Anterior cingulate cortex (tissue), 58 donors: Measurements from ENCODE around the gene PCSK9.
A peak's percentile ranks its signal among the peaks of the same experiment; 100 is the strongest.
"Not testable (repeated sequence)": the region's sequence is repeated elsewhere in the genome, so short reads cannot be mapped to it uniquely, and the experiment has no call there.

Source experiments
- DNase-seq, 58 donors: peaks; one replicate each; lab custom pipeline; 2025; lab: John Stamatoyannopoulos, UW

Gene PCSK9

GRCh38 chr1:55073187-55073916, 34.0 kb downstream of the PCSK9 start:
- no peak for DNase-seq

- no peak for DNase-seq
Observed at GRCh38 chr1:55074455-55074854, 35.1 kb downstream of the PCSK9 start.

GRCh38 chr1:55076356-55076755, 37.0 kb downstream of the PCSK9 start:
- DNase-seq: no peak

- DNase-seq: peak in 5 of 58 donors; percentile 10 to 40 (median 11)
Observed at GRCh38 chr1:55078470-55078869, 39.1 kb downstream of the PCSK9 start.

- no peak for DNase-seq
Observed at GRCh38 chr1:55079651-55080050, 40.3 kb downstream of the PCSK9 start.

- no peak for DNase-seq
Observed at GRCh38 chr1:55081188-55081904, 42.0 kb downstream of the PCSK9 start.

GRCh38 chr1:55081905-55082296, 42.6 kb downstream of the PCSK9 start:
- no peak for DNase-seq

- no peak for DNase-seq
Observed at GRCh38 chr1:55084257-55084656, 44.9 kb downstream of the PCSK9 start.

GRCh38 chr1:55087439-55087838, 48.1 kb downstream of the PCSK9 start:
- DNase-seq: no peak

GRCh38 chr1:55088413-55088812, 49.1 kb downstream of the PCSK9 start:
- no peak for DNase-seq

GRCh38 chr1:55089683-55090082, 50.3 kb downstream of the PCSK9 start:
- DNase-seq: no peak

GRCh38 chr1:55092475-55092874, 53.1 kb downstream of the PCSK9 start:
- no peak for DNase-seq

GRCh38 chr1:55095095-55095494, 55.7 kb downstream of the PCSK9 start:
- no peak for DNase-seq

- DNase-seq: no peak
Observed at GRCh38 chr1:55103891-55104290, 64.5 kb downstream of the PCSK9 start.

- DNase-seq: no peak
Observed at GRCh38 chr1:55107101-55107500, 67.8 kb downstream of the PCSK9 start.

GRCh38 chr1:55109005-55109404, 69.7 kb downstream of the PCSK9 start:
- not testable (repeated sequence) for DNase-seq
